Esophagus muscularis mucosa (tissue), 4 donors: ENCODE data around the gene ARHGEF18. TPM values are rescaled to one million over a fixed set of nuclear protein-coding genes. Genes with fewer than 3 reads are reported as not detected.
"Not testable (repeated sequence)": the region's sequence is repeated elsewhere in the genome, so short reads cannot be mapped to it uniquely, and the experiment has no call there.

Experiments used
- DNase-seq: peaks from one replicate; pipeline ENCODE4 v3.0.0-alpha.2; 2017; ENCODE audit errors: extremely low spot score
- H3K27ac ChIP-seq, 4 donors: fragments of 200-600 bp; sonication (generic); replicated peaks in 1 of 4; 1 replicate in 3 of 4; 2 replicates in 1 of 4; pipeline ENCODE4 v1.5.1; 2016 to 2019; ENCODE audit warnings: mild to moderate bottlenecking in 1 of 4
- H3K27me3 ChIP-seq, 4 donors: fragments of 200-600 bp; sonication (generic); one replicate each; pipeline versions ENCODE4 v1.5.1 to v1.6.0; 2016 to 2019
- H3K36me3 ChIP-seq, 4 donors: fragments of 200-600 bp; sonication (generic); one replicate each; pipeline ENCODE4 v1.5.1; 2016 to 2019
- H3K4me1 ChIP-seq, 4 donors: fragments of 200-600 bp; sonication (generic); one replicate each; pipeline ENCODE4 v1.5.1; 2016 to 2019
- H3K4me3 ChIP-seq, 4 donors: fragments of 200-600 bp; sonication (generic); 1 replicate in 2 of 4; 2 replicates in 2 of 4; pipeline ENCODE4 v1.5.1; 2016 to 2019; ENCODE audit warnings: mild to moderate bottlenecking in 4 of 4, moderate library complexity in 1 of 4
- H3K9me3 ChIP-seq, 4 donors: fragments of 200-600 bp; sonication (generic); 1 replicate in 3 of 4; 2 replicates in 1 of 4; pipeline ENCODE4 v1.5.1; 2016 to 2019
- EP300 ChIP-seq: sonication (generic); formaldehyde crosslinking; IDR thresholded peaks from one replicate; pipeline ENCODE4 v1.6.1; 2017; ENCODE audit warnings: antibody characterized with exemption
- POLR2A ChIP-seq: fragments of 450-650 bp; IDR thresholded peaks from one replicate; pipeline ENCODE4 v1.6.1; 2017; ENCODE audit warnings: antibody characterized with exemption, moderate library complexity, mild to moderate bottlenecking, low read depth
- POLR2AphosphoS5 ChIP-seq, 2 donors: sonication (generic); formaldehyde crosslinking; IDR thresholded peaks; one replicate each; pipeline ENCODE4 v1.6.1; 2017; ENCODE audit warnings: antibody characterized with exemption in 2 of 2
- WGBS: methylation state at CpG from one replicate; pipeline ENCODE4 v1.1.5; 2018; 5-methylcytosine and 5-hydroxymethylcytosine counted together
- intact Hi-C: fragments of 100-400 bp; cut with DNase I; formaldehyde crosslinking; loops from one replicate; pipeline ENCODE4 v1.15.1; 2023
- total RNA-seq, 4 donors: library from RNA; depleted of rRNA; stranded (reverse); fragments of >200 nt; gene quantifications; one replicate each; pipeline versions ENCODE4 v1.1.0 to v1.2.1, GENCODE V29; 2016
- TF ChIP-seq, protein P1 (sequence below), 3 experiments: fragments of 200-600 bp in 2 of 3; fragments of 450-650 bp in 1 of 3; sonication (generic) in 2 of 3; IDR thresholded peaks; one replicate each; pipeline ENCODE4 v1.5.1; 2017 to 2019; ENCODE audit warnings: antibody characterized with exemption in 3 of 3, mild to moderate bottlenecking in 2 of 3, moderate library complexity in 1 of 3

Gene ARHGEF18
- total RNA-seq, 4 donors from 2014 or later, result 25.0 to 40.3 (median 29.4) TPM

DNA sequence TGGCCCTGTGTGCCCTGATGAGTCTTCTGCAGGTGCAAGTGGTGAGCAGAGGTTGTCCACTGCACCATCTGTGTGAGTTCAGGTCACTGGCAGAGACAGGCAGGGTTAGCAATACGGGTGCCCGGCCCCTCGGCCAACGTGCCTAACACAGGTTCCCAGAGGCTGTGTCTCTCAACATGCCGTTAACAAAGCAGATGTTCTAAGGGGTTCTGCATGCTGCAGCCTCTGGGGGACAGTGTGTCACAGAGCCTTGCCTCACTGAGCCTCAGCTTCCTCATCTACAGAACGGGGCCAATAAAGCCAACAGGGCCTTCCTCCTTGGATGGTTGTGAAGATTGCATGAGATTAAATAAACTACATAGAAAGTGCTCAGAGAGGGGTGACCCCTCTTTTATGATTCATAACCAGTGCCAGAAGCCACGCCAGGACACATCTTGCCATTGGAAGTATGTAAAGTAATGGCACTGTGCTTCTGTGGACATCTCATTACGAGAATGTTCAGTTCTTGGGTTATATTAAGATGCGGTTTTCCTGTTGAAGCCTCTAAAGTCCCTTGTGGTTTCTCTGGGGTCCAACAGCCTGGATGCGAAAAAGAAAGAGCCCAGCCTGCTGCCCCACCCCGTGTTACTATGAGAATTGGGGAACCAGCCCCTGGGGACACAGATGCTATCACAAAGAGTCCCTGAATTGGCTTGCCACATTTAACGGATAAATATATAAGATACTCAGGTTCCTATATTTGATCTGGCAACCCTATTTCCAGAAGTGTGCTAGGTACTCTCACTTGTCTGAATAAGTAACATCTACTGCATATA lies 11.2 kb upstream of the ARHGEF18 start:
- no peaks in the 10 kb centered on the region for H3K9me3 ChIP-seq
- H3K36me3 ChIP-seq, result no peaks in the 10 kb centered on the region
- no peaks in the 10 kb centered on the region for H3K27me3 ChIP-seq
- no peak overlapping the region for H3K27ac ChIP-seq
- 68% methylated on average over 4 of the region's 12 CpGs for WGBS
- intact Hi-C loops, result no loop called here
- no peak for TF ChIP-seq EP300
- TF ChIP-seq, protein P1, sequence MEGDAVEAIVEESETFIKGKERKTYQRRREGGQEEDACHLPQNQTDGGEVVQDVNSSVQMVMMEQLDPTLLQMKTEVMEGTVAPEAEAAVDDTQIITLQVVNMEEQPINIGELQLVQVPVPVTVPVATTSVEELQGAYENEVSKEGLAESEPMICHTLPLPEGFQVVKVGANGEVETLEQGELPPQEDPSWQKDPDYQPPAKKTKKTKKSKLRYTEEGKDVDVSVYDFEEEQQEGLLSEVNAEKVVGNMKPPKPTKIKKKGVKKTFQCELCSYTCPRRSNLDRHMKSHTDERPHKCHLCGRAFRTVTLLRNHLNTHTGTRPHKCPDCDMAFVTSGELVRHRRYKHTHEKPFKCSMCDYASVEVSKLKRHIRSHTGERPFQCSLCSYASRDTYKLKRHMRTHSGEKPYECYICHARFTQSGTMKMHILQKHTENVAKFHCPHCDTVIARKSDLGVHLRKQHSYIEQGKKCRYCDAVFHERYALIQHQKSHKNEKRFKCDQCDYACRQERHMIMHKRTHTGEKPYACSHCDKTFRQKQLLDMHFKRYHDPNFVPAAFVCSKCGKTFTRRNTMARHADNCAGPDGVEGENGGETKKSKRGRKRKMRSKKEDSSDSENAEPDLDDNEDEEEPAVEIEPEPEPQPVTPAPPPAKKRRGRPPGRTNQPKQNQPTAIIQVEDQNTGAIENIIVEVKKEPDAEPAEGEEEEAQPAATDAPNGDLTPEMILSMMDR (IDR thresholded peaks at IDR 0.05), result no peak
- DNase-seq, result no peak
- peaks cover 0 to 12% (median 6%) of the 10 kb centered on the region in 4 donors for H3K4me1 ChIP-seq
- no peak overlapping the region for H3K4me3 ChIP-seq

DNA sequence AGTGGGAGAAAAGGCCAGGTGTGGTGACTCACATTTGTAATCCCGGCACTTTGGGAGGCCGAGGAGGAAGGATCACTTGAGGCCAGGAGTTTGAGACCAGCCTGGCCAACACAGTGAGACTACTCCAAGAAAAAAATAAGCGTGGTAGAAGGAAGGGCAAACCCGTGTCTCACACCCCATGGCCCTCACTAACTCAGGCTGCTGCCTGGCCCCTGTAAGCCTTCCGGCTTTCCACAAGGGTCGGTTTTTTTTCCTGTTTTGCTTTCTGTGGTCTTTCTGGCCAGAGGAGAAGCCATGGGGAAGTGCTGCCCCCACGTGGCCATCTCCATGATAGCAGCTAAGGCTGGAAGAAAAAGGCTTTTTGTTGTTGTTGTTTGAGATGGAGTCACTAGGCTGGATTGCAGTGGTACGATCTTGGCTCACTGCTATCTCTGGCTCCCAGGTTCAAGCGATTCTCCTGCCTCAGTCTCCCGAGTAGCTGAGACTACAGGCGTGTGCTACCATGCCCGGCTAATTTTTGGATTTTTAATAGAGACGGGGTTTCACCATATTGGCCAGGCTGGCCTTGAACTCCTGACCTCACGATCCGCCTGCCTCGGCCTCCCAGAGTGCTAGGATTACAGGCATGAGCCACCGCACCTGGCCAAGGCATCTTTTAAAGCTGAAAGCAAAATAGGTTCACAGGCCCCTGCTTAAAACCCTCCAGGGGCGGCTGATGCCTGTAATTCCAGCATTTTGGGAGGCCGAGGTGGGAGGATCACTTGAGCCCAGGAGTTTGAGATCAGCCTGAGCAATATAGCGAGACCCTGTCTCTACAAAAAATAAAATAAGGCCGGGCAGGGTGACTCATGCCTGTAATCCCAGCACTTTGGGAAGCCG lies 7.5 kb upstream of the ARHGEF18 start:
- Histone ChIP-seq H3K4me3 (no peak overlapping the region), H3K27ac (no peak overlapping the region)
- TF ChIP-seq, protein P1 (IDR thresholded peaks at IDR 0.05), result peak; percentile 94 to 96 (median 95)
- TF ChIP-seq POLR2AphosphoS5 (IDR thresholded peaks at IDR 0.05), result no peak

DNA sequence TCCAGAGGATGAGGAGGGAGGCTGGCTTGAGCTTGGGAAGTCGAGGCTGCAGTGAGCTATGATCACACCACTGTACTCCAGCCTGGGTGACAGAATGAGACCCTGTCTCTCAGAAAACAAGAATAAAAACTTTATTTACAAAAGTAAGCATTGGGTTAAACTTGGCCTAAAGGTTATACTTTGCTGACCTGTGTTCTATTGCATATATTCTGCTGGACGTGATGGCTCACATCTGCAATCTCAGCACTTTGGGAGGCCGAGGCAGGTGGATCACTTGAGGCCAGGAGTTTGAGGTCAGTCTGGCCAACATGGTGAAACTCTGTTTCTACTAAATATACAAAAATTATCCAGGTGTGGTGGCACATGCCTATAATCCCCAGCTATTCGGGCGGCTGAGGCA lies 6.6 kb upstream of the ARHGEF18 start:
- WGBS, result 91% methylated on average over 5 of the region's 5 CpGs
- DNase-seq, result no peak
- TF ChIP-seq, protein P1 (IDR thresholded peaks at IDR 0.05), result no peak
- no peak for TF ChIP-seq EP300
- no peak for TF ChIP-seq POLR2A
- TF ChIP-seq POLR2AphosphoS5 (IDR thresholded peaks at IDR 0.05), result no peak
- H3K4me1 ChIP-seq, result peaks cover 0 to 7% (median 1%) of the 10 kb centered on the region in 4 donors
- intact Hi-C loops, result no loop called here
- no peak overlapping the region for H3K4me3 ChIP-seq
- no peaks in the 10 kb centered on the region for H3K36me3 ChIP-seq
- peaks cover 0 to 4% (median 0%) of the 10 kb centered on the region in 4 donors for H3K27me3 ChIP-seq
- H3K9me3 ChIP-seq, result no peaks in the 10 kb centered on the region
- no peak overlapping the region for H3K27ac ChIP-seq

More for the DNA sequence above, 7.5 kb upstream of the ARHGEF18 start:
- peak; percentile 97 for DNase-seq
- Histone ChIP-seq H3K4me1 (peaks cover 0 to 12% (median 6%) of the 10 kb centered on the region in 4 donors), H3K9me3 (no peaks in the 10 kb centered on the region), H3K36me3 (no peaks in the 10 kb centered on the region), H3K27me3 (peaks cover 0 to 3% (median 0%) of the 10 kb centered on the region in 4 donors)
- WGBS, result 42% methylated on average over 20 of the region's 22 CpGs
- intact Hi-C loops, result loop anchor here (1.0 to 2.0 kb wide), 2 partner anchors 192 to 238 kb away; no protein-coding TSS in a partner anchor

DNA sequence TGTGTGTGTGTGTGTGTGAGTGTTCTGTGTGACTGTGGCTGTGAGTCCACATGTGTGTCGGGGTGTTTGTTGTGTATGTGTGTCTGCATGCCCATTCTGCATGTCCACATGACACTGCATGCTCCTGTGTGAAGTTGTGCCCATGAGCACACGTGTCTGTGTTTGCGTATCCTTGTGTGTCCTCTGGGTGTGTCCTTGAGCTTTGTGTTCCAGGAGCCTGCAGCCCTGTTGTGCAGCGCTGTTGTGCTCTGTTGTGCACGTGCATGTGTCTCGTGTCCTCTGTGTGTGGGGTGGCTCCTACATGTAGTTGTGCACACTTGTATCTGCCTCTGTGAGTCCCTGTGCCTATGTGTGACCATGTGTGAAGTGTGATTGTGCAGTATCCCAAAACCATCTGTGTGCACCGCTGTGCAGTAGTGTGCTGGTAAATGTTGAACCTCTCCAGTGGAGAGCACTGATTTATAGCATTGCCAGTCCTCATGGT lies 2.2 kb upstream of the ARHGEF18 start:
- Histone ChIP-seq H3K4me3 (no peak overlapping the region), H3K27me3 (peaks cover 0 to 4% (median 0%) of the 10 kb centered on the region in 4 donors), H3K27ac (no peak overlapping the region), H3K36me3 (no peaks in the 10 kb centered on the region), H3K4me1 (no peaks in the 10 kb centered on the region), H3K9me3 (peaks cover 0 to 3% (median 1%) of the 10 kb centered on the region in 4 donors)
- intact Hi-C loops, result no loop called here
- no peak for DNase-seq
- WGBS, result 79% methylated on average over 7 of the region's 7 CpGs
- no peak for TF ChIP-seq POLR2AphosphoS5 (IDR thresholded peaks at IDR 0.05)
- TF ChIP-seq EP300, result no peak
- TF ChIP-seq, protein P1 (IDR thresholded peaks at IDR 0.05), result no peak
- TF ChIP-seq POLR2A, result no peak

DNA sequence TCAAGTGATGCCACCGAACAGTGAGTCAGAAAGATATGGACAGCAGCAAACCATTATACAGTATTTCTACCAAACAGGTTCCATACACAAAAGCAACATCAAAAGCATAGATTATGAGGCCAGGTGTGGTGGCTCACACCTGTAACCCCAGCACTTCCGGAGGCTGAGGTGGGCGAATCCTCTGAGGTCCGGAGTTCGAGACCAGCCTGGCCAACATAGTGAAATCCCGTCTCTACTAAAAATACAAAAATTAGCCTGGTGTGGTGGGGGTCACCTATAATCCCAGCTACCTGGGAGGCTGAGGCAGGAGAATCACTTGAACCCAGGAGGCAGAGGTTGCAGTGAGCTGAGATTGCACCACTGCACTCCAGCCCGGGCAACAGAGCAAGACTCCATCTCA lies 1.7 kb upstream of the ARHGEF18 start:
- H3K27ac ChIP-seq, H3K4me3 ChIP-seq, H3K36me3 ChIP-seq, H3K27me3 ChIP-seq, DNase-seq, intact Hi-C loops, H3K9me3 ChIP-seq, H3K4me1 ChIP-seq: not testable (repeated sequence)
- 88% methylated on average over 7 of the region's 7 CpGs for WGBS
